ENCODE data around the gene KRT5. TPM values are rescaled to one million over a fixed set of nuclear protein-coding genes. Genes with fewer than 3 reads are reported as not detected.

KRT5 gene
- total RNA-seq, 1 donor from 2014 or later: not detected

Other genes with a start within 250 kb of the KRT5 start
- 0.48 and 0.50 TPM in 2 replicates for gene KRT86, start 245.7 kb downstream of the KRT5 start, total RNA-seq
- gene KRT81, start 228.9 kb downstream of the KRT5 start, total RNA-seq: 0.11 TPM in 1 of 2 replicates, not detected in the other
- gene KRT83, start 199.0 kb downstream of the KRT5 start, total RNA-seq: not detected in 2 replicates
- not detected in 2 replicates for gene KRT85, start 152.9 kb downstream of the KRT5 start, total RNA-seq
- not detected in 2 replicates for gene KRT84, start 134.7 kb downstream of the KRT5 start, total RNA-seq
- gene KRT82, start 114.1 kb downstream of the KRT5 start, total RNA-seq: not detected in 2 replicates
- not detected in 2 replicates for gene KRT75, start 86.0 kb downstream of the KRT5 start, total RNA-seq
- not detected in 2 replicates for gene KRT6B, start 68.2 kb downstream of the KRT5 start, total RNA-seq
- gene KRT6C, start 46.6 kb downstream of the KRT5 start, total RNA-seq: not detected in 2 replicates
- gene KRT6A, start 27.1 kb downstream of the KRT5 start, total RNA-seq: not detected in 2 replicates
- gene KRT71, start 32.8 kb upstream of the KRT5 start, total RNA-seq: not detected in 2 replicates
- not detected in 2 replicates for gene KRT74, start 53.4 kb upstream of the KRT5 start, total RNA-seq
- 0.27 and 0.30 TPM in 2 replicates for gene KRT72, start 81.1 kb upstream of the KRT5 start, total RNA-seq
- 0.25 and 0.34 TPM in 2 replicates for gene KRT73, start 98.2 kb upstream of the KRT5 start, total RNA-seq
- gene KRT2, start 131.8 kb upstream of the KRT5 start, total RNA-seq: 0.07 and 0.09 TPM in 2 replicates
- 8.1 and 9.2 TPM in 2 replicates for gene KRT1, start 160.0 kb upstream of the KRT5 start, total RNA-seq
- not detected in 2 replicates for gene KRT77, start 183.1 kb upstream of the KRT5 start, total RNA-seq